HG02973 (cell line): ENCODE results near the gene BAG2.

Source experiments
- ATAC-seq: cut with Tn5 transposase; IDR thresholded peaks from one replicate; pipeline ENCODE4 v1.9.1; 2021; ENCODE audit warnings: moderate library complexity; ENCODE audit not compliant: unreplicated experiment

BAG2 gene

DNA sequence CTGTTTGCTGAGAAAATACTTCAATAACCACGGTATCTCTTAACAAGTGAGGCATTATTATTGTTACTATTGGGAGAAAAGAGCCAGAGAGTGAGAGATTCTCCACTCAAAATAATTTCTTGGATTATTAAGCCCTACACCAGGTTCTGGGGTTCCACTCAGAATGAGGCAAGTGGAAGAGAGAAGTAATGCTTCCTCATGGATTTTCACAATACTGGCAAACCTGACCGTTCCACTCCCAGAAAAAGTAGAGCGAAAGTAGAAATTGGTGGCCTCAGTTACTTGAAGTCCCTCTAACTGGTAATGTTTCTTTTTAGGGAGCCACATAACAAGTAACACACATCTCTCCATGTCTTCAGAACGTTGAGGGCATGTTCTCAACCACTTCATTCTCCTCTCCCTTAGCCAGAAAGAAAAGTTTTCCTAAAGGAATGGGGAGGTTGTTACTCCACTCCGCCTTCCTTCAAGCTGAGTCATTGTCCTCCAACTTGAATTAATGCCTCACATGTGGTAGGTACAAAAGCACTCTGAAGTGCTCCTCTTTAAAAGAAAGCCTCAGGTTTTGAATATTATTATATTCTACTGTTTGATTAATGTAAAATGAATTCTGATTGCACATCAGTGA lies 1.9 kb downstream of the BAG2 start:
- no peak for ATAC-seq

DNA sequence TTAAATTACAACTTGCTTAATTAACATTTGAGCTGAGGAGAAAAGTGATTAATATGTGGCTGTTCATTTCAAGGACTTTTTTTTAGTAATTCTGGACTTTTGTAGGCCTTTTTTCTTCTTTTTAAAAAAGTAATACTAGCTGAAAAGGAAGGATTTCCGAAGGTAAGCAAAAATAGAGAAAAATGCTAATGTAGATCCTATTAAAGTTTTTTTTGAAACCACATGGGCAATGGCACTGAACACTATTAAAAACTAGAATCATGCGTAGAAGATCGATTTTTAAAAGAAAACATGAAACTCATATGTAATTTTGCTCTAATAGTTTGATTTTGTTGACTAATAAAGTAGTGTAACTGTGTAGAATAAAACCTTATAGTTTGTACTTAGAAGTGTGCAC lies 2.4 kb downstream of the BAG2 start:
- no peak for ATAC-seq

DNA sequence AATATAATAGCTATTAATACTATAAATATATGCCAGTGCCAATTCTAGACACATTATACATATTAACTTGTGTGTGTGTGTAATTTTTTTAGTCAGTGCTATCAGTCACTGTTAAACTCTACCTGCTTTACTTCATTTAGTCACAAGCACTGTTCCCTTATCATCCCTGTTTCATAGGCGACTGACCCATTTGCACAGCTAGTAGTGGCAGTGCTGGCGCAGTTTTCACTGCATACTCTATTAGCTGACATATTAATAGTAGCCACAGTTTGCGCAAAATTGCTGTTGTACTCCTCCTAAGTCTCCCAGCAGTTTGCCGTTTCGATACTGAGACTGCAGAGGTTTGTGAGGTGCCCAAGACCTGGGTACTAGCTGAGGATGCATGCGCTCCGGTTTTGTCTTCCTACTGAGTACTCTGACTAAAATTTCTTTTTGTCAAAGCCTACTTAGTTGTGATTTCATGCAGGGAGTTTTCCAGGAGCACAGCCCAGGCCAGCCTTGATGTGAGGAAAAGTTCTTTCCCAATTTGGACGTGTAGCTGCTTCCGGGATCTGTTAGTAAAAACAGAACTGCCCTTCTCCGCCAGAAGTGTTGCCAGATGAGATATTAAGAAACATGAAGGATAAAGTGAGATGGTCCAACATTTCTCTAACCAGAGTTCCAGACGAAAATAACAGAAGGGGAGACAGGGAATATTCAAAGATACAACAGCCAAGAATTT lies 5.6 kb downstream of the BAG2 start:
- ATAC-seq: no peak

DNA sequence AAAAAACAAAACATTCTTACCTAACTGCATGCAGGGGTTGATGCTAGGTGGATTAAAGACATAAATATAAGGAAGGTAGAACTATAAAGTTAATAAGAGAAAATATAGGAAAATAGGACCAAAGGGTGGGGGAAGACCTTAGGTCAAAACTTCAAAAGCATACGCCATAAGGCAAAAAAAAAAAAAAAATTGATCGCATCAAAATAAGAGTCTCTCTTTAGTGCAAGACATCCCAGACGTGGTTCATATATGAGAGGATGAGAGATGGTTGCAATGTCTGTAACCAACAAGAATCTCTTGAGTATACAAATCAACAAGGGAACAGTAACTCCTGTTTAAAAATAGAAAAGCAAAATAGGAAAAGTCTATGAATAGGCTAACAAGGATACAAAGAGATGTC lies 8.5 kb downstream of the BAG2 start:
- ATAC-seq: no peak

DNA sequence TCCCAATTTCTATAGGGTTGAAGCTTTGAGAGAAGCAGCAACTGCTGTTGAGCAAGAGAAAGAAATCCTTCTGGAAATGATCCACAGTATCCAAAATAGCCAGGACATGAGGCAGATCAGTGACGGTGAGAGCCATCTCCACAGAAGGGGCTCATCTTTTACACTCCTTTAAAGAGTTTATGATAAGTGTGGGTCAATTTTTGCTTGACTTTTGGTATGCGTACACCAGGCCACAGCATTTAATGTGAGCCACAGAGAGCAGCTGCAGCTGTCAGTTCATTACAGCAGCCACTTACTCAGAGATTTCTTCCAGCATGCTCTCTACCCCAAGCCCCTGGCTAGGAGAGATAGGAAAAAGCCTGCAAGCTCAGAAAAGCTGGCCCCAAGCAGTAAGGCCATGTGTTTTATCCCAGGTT lies 9.9 kb downstream of the BAG2 start:
- ATAC-seq: no peak

DNA sequence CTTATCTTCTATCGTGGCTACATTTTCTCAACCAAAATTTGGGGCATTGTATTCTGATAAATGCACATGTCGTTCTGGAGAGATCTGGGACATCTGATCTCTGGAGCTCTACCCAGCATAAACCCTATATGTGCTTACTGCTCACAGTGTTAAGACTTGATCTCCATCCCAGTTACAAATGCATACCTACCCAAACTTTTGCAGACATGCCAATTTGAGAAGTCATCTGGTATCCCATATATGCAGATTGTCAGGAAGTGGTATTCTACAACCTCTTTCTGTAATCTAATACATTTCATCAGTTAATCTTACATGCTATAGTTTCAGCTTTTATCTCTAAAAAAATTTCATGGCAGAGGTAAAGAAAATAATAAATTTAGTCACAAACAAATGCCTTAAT lies 11.2 kb downstream of the BAG2 start:
- no peak for ATAC-seq

DNA sequence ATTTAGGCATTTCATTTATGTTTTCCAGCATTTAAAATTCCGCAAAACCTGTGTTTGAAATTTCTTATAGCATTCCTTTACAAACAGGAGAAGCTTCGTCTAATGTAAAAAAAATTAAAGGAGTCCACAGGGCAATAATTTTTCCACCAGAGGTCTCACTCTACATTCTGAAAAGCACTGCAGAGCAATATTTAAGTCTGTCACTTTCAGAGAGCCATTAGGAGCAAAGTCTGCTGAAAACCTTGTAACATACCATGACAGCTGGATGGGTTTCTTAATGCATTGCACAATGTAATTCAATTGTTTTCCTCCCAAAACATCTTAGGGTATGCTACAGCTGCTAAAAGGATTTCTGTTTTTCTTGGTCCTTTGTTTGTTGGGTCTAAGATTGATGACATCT lies 18.0 kb downstream of the BAG2 start:
- no peak for ATAC-seq

DNA sequence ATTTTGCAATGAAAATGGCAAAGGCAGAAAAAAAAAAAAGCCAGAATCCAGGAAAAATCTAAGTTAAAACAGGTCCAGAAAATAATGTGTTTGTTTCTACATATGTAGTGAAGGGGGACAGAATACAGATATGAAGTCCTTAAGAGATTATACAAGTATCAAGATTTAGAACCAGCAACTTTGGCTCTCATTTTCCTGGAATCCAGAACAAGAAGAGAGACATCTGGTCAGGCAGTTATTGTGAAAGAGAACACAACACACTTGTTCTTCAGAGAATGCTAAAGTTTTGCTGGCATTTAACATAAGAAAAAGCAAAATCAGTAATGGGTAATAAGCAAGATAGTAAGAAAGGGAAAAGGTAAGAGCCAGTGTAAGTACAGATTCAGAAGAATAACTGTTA lies 21.1 kb downstream of the BAG2 start:
- no peak for ATAC-seq

DNA sequence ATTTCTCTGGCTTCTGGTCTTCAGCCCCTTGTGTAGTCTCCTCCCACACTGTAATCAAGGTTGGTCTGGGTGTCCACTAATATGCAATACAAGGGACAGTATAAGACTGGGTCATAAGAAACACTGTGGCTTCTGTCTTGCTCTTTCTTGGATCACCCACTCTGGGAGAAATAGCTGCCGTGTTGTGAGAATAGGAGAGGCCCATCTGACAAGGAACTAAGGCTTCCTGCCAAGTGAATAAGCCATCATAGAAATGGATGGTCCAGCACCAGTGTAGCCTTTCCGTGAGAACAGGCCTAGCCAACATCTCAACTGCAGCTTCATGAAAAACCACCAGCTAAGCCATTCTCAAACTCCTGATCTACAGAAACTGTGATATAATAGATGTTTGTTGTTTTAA lies 23.3 kb downstream of the BAG2 start:
- ATAC-seq: no peak

DNA sequence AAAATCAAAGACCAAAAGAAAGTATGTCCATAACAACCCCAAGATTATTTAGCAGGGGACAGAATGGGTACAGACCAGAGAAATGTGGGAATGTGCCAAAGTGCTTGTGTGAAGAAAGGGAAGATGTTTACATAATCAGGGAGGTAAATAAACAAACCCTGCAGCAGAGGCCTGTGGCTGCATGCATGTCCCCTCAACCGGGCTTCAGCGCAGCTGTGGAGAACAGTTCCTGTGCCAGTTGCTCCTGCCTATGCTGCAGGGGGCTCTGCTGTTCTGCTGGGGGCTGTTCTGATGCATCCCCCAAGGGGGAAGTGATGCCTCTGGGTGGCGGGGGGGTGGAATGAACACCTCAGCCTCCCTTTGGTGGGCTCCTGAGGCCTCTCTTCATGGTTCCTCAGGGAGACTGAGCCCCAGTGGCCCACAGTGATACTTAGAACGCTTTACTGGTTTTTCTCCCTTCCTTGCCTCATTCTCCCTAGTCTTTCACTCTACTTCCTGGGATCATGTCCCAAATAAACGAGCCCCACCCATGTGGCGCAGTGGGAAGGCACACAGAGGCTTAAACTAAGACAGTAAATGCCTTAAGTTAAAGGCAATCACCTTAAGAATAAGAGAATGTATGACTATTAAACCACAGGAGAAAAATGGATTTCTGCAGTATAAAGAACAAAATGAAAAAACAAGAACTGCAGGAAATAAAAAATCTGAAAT lies 27.0 kb downstream of the BAG2 start:
- ATAC-seq: no peak

DNA sequence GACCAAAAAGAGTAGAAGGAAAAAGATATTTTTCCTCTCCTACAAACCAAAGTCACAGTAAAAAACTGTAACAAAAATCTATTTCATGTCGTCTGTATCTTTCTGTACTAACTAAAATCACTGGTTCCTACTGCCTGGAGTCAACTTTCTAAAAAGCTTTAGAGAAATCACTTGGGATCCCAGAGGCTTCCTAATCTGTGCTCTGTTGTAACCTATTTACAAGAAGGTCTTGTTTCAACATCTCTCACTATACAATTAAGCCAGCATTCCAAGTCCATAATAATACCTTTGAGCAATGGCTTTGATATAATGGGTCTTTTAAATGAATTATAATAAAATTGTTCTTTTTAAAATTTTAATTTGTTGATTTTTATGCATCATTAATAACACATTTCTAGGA lies 29.6 kb downstream of the BAG2 start:
- no peak for ATAC-seq

DNA sequence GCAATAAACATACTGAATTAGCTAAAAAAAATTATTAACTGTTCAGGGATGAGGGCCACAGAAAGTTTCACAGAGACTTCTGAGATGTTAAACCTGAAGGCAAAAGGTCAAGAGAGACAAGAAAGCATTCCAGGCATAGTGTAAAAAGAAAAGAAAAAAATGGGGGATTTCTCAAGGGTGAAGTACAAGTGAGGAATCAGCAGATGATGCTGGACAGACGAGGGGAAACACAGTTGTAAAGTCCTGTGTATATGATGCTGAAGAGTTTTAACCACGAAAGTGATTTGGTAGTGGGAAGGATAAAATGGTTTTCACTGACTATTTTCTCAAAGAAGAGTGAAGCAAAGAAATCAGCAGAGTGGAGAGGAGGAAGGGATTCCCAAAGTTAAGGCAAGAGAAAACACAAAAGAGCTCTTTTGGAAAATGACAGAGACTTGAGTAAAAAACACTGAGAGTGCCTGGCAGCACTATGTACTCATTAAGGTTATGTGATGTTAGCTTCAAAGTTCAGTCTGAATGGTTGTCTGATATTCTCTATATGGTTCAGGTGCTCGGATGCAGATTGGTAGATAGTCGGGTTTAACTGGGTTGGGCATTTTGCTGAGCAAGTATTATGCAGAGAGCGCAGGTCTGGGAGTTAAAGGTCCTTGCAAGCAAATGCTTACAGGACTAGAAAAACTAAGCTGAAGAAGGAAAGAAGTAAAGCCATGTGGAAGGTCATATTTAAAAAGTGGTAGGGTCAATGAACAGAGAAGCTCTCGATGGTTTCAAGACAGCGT lies 33.6 kb downstream of the BAG2 start:
- ATAC-seq: no peak

DNA sequence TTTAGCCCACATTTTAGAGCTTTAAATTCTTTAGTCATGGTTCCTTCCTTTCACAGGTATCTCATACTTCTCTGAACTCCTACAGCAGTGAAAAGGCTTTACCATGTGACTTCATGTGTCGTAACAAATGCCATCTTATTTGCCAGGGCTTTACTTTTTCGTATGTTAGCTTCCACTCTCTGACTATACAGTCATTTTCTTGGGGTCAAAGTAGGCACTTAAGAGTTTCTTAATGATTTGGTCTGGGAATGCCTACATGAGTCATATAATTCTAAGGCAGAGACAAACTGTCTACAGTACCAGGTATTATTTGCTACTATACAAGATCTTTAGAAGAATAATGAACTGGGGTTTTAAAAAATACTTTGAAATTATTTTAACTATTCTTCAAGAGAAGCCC lies 35.0 kb downstream of the BAG2 start:
- no peak for ATAC-seq

DNA sequence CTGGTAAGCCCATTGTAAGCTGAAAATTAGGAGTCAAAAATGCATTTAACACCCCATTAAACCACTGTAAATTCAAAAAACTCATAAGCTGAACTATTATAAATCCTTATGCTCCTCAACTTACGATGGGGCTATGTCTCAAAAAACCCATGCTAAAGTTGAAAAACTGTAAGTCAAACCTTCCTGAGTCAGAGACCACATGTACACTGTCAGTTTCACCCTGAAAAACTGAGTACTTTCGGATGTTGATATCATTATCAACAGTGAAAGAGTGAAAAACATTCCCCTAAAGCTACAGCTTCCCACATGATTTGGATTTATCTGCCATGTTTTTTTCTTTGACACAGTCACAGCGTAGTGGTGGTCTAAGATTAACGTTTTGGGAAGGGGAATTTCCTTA lies 35.7 kb downstream of the BAG2 start:
- no peak for ATAC-seq

DNA sequence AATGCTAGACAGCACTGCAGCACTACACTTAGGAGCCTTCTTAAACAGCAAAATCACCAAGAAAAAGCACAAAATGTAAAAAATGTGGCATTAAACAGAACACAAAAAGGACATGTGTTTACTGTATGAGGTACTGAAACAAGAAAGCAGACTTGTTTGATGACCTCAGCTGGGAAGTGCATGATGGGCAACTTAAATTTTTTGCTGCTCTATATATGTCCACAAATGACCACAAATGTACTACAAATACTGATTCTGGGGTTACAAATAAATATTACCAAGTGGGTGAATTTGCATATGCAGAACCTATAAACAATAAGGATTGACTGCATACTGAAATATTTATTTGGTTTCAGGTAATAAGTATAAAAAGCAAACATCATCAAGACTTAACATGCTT lies 36.9 kb downstream of the BAG2 start:
- no peak for ATAC-seq

DNA sequence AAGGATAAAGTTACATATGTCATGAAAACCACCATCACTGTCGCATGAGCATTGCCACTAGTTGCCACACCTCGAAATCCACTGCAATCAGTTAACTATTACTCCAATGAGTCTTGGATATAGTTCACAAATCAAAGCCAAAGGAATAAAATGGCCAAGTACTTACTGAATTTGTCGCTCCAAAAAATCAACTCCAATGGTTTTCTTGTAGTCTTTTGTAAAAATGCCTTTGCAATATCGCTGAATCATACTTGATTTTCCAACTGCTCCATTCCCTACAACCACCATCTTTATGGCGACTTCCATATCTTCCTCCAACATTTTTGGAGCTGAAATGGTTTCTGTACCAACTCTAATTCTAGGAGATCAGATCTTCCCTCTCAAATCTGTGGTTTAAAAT lies 37.9 kb downstream of the BAG2 start:
- no peak for ATAC-seq

DNA sequence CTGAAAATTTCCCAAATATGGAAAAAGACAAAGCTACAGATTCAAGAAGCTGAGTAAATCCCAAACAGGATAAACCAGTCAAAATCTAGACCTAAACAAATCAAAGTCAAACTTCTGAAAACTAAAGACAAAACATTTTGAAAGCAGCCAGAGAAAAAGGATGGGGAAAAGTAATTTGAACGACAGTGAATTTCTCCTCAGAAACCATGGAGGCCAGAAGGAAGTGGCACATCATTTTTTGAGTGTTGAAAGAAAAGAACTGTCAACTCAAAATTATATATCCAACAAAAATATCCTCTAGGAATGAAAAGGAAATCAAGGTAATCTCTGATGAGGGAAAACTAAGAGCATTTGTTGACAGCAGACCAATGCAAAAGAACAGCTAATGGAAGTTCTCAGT lies 43.1 kb downstream of the BAG2 start:
- ATAC-seq: no peak

DNA sequence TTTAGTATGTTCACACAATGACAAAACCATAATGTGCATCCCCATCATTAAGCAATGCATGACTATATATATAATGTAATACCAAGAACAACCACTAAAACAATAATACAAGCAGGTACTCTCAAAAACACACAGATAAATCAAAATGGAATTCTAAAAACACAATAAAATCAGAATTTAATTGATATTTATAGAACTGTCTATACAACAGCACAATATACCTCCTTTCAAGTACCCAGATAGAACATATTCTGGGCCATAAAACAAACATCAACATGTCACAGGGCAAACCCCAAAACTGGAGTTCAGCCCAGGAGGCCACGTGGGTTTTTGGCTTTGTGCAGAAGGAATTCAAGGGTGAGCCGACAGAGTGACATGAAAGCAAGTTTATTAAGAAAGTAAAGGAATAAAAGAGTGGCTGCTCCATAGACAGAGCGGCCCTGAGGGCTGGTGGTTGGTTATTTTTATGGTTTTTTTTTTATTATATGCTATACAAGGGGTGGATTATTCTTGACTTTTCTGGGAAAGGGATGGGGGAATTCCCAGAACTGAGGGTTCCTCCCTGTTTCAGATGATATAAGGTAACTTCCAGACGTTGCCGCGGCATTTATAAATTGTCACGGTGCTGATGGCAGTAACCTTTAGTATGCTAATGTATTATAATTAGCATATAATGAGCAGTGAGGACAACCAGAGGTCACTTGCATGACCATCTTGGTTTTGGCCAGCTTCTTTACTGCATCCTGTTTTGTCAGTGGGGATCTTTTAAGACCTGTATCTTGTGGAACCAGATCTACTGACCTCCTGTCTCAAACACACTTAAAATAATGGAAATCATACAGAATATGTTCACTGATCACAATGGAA lies 44.3 kb downstream of the BAG2 start:
- no peak for ATAC-seq

DNA sequence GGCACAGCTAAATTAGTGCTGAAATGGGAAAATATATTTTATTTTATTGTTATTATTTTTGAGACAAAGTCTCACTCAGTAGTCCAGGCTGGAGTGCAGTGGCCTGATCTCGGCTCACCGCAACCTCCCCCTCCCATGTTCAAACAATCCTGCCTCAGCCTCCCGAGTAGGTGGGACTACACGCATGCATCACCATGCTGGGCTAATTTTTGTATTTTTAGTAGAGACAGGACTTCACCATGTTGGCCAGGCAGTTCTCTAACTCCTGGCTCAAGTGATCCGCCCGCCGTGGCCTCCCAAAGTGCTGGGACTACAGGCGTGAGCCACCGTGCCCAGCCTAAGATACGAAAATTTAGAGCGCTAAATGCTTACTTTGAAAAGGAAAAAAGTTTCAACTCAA lies 45.1 kb downstream of the BAG2 start:
- no peak for ATAC-seq

DNA sequence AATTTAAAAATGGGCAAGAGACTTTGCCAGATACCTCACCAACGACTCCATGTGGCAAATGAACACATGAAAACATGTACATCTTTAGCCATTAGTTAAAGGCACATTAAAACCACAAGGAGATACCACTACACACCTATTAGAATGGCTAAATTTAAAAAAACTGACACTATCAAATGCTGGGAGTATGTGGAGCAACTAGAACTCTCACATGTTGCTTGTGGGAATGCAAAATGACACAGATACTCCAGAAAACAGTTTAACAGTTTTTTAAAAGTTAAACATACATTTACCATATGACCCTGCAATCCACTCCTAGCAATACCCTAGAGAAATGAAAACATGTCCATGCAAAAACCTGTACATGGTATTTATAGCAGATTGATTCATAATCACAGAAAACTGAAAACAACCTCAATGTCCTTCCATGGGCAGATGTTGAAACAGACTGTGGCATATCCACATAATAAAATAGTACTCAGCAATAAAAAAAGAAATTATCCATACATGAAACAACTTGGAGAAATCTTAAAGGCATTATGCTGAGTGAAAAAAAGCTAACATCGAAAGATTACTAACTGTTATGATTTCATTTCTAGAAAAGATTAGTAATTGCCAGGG lies 48.1 kb downstream of the BAG2 start:
- no peak for ATAC-seq
